AG04449 (cell line): ENCODE results near the gene RPL7L1.

Experiments used
- CTCF ChIA-PET: fragments of 350-600 bp; formaldehyde crosslinking; extraction: SDS; loops from one replicate; lab custom pipeline; 2021; ENCODE audit warnings: antibody characterized with exemption; lab: Yijun Ruan, JAX
- POLR2A ChIA-PET: fragments of 400-600, 350-600 bp; formaldehyde crosslinking; extraction: SDS; loops from one replicate; lab custom pipeline; 2020; ENCODE audit warnings: antibody characterized with exemption, inconsistent platforms; lab: Yijun Ruan, JAX
- DNase-seq: peaks from one replicate; pipeline ENCODE4 v3.0.0-alpha.2; 2010; ENCODE audit warnings: low read depth, low spot score
- H3K4me3 ChIP-seq: 2 replicates; pipeline ENCODE4 v1.5.1; 2011; ENCODE audit warnings: low read depth, mild to moderate bottlenecking, control low read depth, low read length
- TF ChIP-seq, protein P1 (sequence below): IDR thresholded peaks from one replicate; pipeline ENCODE4 v1.5.1; 2011; ENCODE audit warnings: mild to moderate bottlenecking, moderate library complexity, low read length, control low read depth, inconsistent platforms; ENCODE audit not compliant: insufficient read depth; ENCODE audit errors: missing control alignments

Gene RPL7L1

DNA sequence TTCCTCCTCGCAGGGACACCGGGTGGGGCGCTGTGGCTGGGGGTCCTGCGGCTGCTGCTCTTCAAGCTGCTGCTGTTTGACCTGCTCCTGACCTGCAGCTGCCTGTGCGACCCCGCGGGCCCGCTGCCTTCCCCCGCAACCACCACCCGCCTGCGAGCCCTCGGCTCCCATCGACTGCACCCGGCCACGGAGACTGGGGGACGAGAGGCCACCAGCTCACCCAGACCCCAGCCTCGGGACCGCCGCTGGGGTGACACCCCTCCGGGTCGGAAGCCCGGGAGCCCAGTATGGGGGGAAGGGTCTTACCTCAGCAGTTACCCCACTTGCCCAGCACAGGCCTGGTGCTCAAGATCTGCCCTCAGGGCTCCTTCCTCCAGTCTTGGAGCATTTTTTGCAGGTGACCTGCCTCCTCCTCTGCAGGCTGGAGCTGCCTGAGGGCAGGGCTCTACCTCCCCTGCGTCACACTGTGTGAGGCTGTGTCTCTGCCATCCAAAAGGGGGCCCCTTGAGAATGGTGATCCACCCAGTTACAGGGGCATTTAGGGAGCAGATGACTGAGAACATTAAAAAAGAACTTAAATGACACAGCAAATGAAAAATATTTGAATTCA, 45.9 kb downstream of the RPL7L1 start:
- ChIA-PET POLR2A (no interaction called here), CTCF (no interaction called here)
- no peak for DNase-seq
- TF ChIP-seq, protein P1, sequence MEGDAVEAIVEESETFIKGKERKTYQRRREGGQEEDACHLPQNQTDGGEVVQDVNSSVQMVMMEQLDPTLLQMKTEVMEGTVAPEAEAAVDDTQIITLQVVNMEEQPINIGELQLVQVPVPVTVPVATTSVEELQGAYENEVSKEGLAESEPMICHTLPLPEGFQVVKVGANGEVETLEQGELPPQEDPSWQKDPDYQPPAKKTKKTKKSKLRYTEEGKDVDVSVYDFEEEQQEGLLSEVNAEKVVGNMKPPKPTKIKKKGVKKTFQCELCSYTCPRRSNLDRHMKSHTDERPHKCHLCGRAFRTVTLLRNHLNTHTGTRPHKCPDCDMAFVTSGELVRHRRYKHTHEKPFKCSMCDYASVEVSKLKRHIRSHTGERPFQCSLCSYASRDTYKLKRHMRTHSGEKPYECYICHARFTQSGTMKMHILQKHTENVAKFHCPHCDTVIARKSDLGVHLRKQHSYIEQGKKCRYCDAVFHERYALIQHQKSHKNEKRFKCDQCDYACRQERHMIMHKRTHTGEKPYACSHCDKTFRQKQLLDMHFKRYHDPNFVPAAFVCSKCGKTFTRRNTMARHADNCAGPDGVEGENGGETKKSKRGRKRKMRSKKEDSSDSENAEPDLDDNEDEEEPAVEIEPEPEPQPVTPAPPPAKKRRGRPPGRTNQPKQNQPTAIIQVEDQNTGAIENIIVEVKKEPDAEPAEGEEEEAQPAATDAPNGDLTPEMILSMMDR, result no peak
- H3K4me3 ChIP-seq, result no peak overlapping the region

DNA sequence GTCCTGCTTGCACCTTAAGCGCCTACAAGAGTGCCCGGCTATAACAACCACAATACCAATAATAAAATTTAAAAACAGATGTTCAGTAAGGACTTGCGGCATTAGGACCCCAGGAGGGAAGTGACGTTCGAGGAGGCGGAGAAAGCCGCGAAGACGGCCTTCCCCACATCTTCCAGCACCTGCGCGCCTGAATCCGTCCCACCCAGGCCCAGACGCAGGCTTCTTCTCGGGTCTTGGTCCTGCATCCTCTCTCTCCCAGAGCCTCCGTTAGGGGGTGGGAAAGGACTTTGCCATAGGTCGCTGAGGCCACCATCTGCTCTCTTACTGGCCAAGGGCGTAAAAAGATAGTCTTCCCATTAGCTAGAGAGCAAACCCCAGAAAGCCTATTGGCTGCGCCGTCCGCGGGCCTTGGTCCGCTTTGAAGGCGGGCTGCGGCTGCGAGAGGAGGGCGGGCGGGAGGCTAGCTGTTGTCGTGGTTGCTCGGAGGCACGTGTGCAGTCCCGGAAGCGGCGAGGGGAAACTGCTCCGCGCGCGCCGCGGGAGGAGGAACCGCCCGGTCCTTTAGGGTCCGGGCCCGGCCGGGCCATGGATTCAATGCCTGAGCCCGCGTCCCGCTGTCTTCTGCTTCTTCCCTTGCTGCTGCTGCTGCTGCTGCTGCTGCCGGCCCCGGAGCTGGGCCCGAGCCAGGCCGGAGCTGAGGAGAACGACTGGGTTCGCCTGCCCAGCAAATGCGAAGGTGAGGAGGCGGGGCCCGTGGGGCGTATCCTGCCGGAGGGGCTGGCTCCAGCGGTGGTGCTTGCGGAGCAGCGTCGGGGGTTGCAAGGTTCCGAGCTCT, 49.8 kb downstream of the RPL7L1 start, which contains the start of gene CNPY3:
CNPY3 (plus strand) TSS at position 495 of the 835 bp plus-strand sequence; CDS start at position 586, 91 bp downstream.
- TF ChIP-seq, protein P1, result no peak
- ChIA-PET CTCF (interaction anchor here (0.9 to 2.6 kb wide), 4 partner anchors 9 to 34 kb away, joined by 3 to 8 read pairs (median 5); no protein-coding TSS in a partner anchor), POLR2A (interaction anchor here (0.6 to 2.9 kb wide), 9 partner anchors 9 to 125 kb away, joined by 3 to 17 read pairs (median 4); partner anchors contain the start of genes CUL7, KLHDC3, PEX6 and PPP2R5D)
- peak; percentile 85 for DNase-seq
- H3K4me3 ChIP-seq, result peak within 1 kb of the TSS; percentile 71

DNA sequence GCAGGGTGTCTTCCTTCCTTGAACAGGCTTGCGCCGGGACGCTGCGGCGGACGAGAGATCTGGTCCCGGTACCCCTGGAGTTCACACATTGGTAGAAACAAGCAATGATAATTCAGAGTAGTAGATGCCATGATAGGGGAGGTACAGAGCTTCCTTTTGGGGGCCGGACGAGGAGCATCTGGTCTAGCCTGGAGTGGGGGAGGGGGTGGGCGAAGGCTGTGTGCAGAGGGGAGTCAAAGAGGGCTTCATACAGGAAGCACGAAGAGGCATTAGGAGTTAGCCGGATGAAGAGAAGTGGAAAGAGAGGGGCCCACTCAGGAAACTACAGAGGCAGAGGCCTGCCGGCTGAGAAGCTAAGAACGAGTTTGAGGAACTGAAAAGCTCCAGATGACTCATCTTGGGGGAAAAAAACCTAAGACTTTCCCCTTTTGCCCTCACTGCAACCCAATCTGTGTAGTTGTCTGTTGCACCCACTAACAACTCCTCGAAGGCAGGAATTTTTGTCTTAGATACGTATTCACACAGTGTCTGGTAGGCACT, 50.5 kb downstream of the RPL7L1 start:
- peak; percentile 41 for DNase-seq
- ChIA-PET CTCF (interaction anchor here (0.6 to 2.6 kb wide), 5 partner anchors 10 to 33 kb away, joined by 3 to 8 read pairs (median 5); no protein-coding TSS in a partner anchor), POLR2A (interaction anchor here (0.6 to 2.9 kb wide), 9 partner anchors 8 to 124 kb away, joined by 3 to 17 read pairs (median 4); partner anchors contain the start of genes CUL7, KLHDC3, PEX6 and PPP2R5D)
- TF ChIP-seq, protein P1, result no peak
- peak overlapping the region; percentile 71 for H3K4me3 ChIP-seq

DNA sequence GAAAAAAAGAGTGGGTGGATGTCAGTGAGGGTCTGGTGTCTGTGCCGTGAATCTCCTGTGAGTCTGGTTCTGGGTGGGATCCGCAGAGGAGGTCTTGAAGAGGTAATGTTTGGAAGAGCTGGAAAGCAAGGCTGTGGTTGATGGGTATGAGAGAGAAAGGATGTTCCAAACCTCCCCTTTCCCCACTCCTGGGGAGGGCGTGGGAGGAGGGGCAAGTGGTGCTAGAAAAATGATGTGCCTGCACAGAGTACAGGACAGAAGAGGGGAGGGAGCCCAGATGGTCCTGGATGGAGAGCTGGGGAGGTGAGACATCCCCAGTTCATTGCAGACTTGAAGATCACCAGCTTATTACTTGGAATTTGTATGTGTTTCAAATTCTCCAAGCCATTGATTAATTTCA, 53.0 kb downstream of the RPL7L1 start:
- H3K4me3 ChIP-seq, result no peak overlapping the region
- CTCF ChIA-PET, result no interaction called here

DNA sequence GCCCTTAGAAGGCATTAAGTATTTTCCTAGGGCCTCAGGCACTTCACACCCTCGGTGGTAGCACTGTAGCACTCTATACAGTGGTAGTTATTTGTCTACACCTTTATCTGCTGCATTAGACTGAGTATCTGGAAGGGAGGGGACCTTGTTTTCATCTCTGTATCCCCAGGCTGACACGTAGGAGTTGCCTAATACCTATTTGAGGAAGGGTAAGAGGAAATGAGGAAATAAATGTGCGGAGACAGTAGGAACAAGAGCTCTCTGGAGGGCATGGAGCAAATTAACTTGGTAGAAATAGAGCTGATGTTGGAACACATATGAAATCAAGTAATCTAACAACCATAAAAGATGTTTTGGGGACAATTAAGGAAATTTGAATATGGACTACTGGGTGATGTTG, 53.8 kb downstream of the RPL7L1 start:
- no peak overlapping the region for H3K4me3 ChIP-seq
- CTCF ChIA-PET, result no interaction called here
- POLR2A ChIA-PET, result interaction anchor here (0.5 kb wide), 1 partner anchor 28 kb away, joined by 3 read pairs; no protein-coding TSS in a partner anchor
- no peak for DNase-seq
- TF ChIP-seq, protein P1, result no peak

More for the DNA sequence above, 53.0 kb downstream of the RPL7L1 start:
- TF ChIP-seq, protein P1, result no peak
- POLR2A ChIA-PET, result interaction anchor here (0.5 to 1.3 kb wide), 2 partner anchors 29 to 51 kb away, joined by 3 to 4 read pairs; no protein-coding TSS in a partner anchor
- DNase-seq, result no peak

DNA sequence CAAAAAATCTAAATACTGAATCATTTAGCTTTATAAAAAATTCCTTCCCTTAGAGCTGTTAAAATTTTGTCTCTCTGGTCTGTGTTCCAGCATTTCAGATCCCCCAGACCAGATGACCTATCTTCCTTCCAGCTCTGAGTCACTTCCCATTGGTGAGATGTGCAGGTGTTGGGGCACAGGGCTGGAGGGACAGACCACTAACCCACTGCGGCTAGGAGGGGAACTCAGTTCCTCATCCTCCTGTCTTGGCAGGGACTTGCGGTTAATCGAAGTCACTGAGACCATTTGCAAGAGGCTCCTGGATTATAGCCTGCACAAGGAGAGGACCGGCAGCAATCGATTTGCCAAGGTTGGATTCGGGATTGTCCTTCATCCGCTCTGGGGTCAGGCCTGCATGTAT, 55.9 kb downstream of the RPL7L1 start:
- H3K4me3 ChIP-seq, result no peak overlapping the region
- DNase-seq, result no peak
- CTCF ChIA-PET, result no interaction called here
- POLR2A ChIA-PET, result no interaction called here
- TF ChIP-seq, protein P1, result no peak
